ENCODE data around the gene GID8. TPM values are rescaled to one million over a fixed set of nuclear protein-coding genes. Genes with fewer than 3 reads are reported as not detected.

The GID8 gene
- total and polyA plus RNA-seq, 2 experiments from 2014 or later, result 41.8 to 106 TPM

GRCh38 chr20:62933966-62934365 is 4.0 kb upstream of the GID8 start (continued):
- TF ChIP-seq ZNF462 (CRISPR knock-in tag; IDR thresholded peaks at IDR 0.05) (no peak), ETS1 (IDR thresholded peaks at IDR 0.05) (no peak), POLR2AphosphoS5 (IDR thresholded peaks at IDR 0.05; ENCODE audit: low read depth) (no peak), REST (IDR thresholded peaks at IDR 0.05; ENCODE audit: unreplicated experiment) (no peak), ZNF114 (CRISPR knock-in tag; IDR thresholded peaks at IDR 0.05) (no peak), CREB1 (CRISPR knock-in tag; IDR thresholded peaks at IDR 0.05; ENCODE audit: low read depth) (no peak), EZH2phosphoT487 (IDR thresholded peaks at IDR 0.05; ENCODE audit: unreplicated experiment) (no peak), JUNB (IDR thresholded peaks at IDR 0.05; ENCODE audit: unreplicated experiment) (no peak)

All from GM23338 (cell line).